ENCODE results near the gene ACTA1.

DNA sequence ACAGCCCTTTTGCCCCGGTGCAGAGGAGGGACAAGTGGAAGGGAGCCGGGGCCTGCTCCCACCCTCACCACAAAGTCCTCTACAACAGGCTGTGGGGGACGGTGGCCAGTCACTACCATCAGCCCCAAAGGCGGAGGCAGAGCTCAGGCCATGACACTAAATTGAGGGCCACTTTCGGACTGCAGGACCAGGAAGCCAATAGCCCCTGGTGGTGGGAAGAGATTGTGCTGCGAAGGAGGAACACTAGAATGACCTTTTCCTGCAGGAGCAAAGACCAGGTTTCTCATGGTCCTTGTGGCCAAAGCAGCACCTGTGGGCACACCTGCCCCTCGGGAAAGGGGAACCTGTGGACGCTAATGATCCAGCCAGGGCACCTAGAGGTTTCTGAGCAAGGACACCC is 30.3 kb downstream of the ACTA1 start:
- TF ChIP-seq, protein P1, sequence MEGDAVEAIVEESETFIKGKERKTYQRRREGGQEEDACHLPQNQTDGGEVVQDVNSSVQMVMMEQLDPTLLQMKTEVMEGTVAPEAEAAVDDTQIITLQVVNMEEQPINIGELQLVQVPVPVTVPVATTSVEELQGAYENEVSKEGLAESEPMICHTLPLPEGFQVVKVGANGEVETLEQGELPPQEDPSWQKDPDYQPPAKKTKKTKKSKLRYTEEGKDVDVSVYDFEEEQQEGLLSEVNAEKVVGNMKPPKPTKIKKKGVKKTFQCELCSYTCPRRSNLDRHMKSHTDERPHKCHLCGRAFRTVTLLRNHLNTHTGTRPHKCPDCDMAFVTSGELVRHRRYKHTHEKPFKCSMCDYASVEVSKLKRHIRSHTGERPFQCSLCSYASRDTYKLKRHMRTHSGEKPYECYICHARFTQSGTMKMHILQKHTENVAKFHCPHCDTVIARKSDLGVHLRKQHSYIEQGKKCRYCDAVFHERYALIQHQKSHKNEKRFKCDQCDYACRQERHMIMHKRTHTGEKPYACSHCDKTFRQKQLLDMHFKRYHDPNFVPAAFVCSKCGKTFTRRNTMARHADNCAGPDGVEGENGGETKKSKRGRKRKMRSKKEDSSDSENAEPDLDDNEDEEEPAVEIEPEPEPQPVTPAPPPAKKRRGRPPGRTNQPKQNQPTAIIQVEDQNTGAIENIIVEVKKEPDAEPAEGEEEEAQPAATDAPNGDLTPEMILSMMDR (IDR thresholded peaks at IDR 0.05), result no peak
- TF ChIP-seq POLR2AphosphoS5 (IDR thresholded peaks at IDR 0.05), result no peak
- TF ChIP-seq POLR2A (IDR thresholded peaks at IDR 0.05), result no peak
